Measurements from ENCODE around the gene MGLL.
A peak's percentile ranks its signal among the peaks of the same experiment; 100 is the strongest.

MGLL gene

GRCh38 chr3:127834771-127835170 is 12.5 kb upstream of the MGLL start:
- no peak for DNase-seq

- no peak for DNase-seq
These were observed 11.1 kb upstream of the MGLL start for GRCh38 chr3:127833281-127834032.

- peak; percentile 48 for DNase-seq
These were observed 9.4 kb upstream of the MGLL start for GRCh38 chr3:127831723-127832172.

GRCh38 chr3:127829537-127829936 is 7.2 kb upstream of the MGLL start:
- no peak for DNase-seq

GRCh38 chr3:127827808-127828207 is 5.5 kb upstream of the MGLL start:
- no peak for DNase-seq

GRCh38 chr3:127825756-127826155 is 3.4 kb upstream of the MGLL start:
- DNase-seq: no peak

GRCh38 chr3:127824151-127824825 is 2.0 kb upstream of the MGLL start:
- no peak for DNase-seq

- peak; percentile 40 for DNase-seq
These were observed 1.1 kb upstream of the MGLL start for GRCh38 chr3:127823426-127823857.

- peak; percentile 29 for DNase-seq
These were observed 539 bp upstream of the MGLL start for GRCh38 chr3:127822682-127823425.

GRCh38 chr3:127821394-127821793 is 921 bp downstream of the MGLL start:
- no peak for DNase-seq

- DNase-seq: no peak
These were observed 1.4 kb downstream of the MGLL start for GRCh38 chr3:127820826-127821313.

- no peak for DNase-seq
These were observed 2.0 kb downstream of the MGLL start for GRCh38 chr3:127820221-127820825.

- DNase-seq: no peak
These were observed 2.7 kb downstream of the MGLL start for GRCh38 chr3:127819656-127820055.

GRCh38 chr3:127819086-127819485 is 3.2 kb downstream of the MGLL start:
- no peak for DNase-seq

GRCh38 chr3:127817406-127817841 is 4.9 kb downstream of the MGLL start:
- no peak for DNase-seq

GRCh38 chr3:127816783-127817405 is 5.4 kb downstream of the MGLL start:
- DNase-seq: no peak

- no peak for DNase-seq
These were observed 6.4 kb downstream of the MGLL start for GRCh38 chr3:127815641-127816605.

GRCh38 chr3:127815001-127815400 is 7.3 kb downstream of the MGLL start:
- DNase-seq: no peak

GRCh38 chr3:127814325-127814781 is 8.0 kb downstream of the MGLL start:
- DNase-seq: no peak

- DNase-seq: no peak
These were observed 10.2 kb downstream of the MGLL start for GRCh38 chr3:127812151-127812550.

- no peak for DNase-seq
These were observed 10.6 kb downstream of the MGLL start for GRCh38 chr3:127811717-127812116.
